ENCODE measurements around the gene AHI1.

AHI1 gene

DNA sequence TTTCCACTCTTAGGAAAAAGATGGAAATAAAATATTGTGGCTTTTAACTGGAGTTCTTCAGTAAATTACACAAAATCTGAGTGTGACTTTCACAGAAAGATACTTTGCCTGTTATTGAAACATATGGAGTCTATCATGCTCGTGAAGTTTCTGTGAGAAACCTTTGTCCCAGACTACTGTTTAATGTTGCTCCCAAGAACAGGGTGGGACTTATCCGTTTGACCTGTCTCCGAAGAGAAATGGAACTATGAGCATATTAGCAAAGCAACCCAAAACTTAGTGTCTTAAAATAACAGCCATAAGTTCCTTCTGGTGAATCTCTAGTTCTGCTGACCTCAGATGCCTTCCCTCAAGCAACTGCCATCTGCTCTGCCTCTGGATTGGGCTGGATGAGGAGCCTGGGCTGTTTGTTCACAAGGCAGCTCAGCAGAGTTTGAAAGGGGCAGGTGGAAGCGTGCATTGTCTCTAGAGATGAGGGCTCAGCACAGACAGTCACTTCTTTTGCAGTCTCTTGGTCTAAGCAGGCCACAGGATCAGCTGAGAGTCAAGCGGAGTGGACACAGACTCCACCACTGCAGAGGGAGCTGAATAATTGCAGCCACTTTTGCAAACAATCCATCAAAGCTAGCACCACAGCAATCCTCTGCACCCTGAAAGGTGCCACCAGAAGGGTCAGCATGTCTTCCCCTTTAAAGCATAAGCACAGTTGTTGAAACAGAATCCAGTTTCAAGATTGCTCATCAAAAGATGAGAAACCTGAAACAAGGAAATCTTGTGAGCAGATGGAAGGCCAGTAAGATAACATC is 263.7 kb downstream of the AHI1 start:
- no peak overlapping the region for H3K4me3 ChIP-seq (ENCODE audit: control insufficient read depth, low read depth, low read length)
- TF ChIP-seq, protein P1, sequence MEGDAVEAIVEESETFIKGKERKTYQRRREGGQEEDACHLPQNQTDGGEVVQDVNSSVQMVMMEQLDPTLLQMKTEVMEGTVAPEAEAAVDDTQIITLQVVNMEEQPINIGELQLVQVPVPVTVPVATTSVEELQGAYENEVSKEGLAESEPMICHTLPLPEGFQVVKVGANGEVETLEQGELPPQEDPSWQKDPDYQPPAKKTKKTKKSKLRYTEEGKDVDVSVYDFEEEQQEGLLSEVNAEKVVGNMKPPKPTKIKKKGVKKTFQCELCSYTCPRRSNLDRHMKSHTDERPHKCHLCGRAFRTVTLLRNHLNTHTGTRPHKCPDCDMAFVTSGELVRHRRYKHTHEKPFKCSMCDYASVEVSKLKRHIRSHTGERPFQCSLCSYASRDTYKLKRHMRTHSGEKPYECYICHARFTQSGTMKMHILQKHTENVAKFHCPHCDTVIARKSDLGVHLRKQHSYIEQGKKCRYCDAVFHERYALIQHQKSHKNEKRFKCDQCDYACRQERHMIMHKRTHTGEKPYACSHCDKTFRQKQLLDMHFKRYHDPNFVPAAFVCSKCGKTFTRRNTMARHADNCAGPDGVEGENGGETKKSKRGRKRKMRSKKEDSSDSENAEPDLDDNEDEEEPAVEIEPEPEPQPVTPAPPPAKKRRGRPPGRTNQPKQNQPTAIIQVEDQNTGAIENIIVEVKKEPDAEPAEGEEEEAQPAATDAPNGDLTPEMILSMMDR (IDR thresholded peaks at IDR 0.05; ENCODE audit: control insufficient read depth, insufficient read depth, low read depth, low read length, missing control alignments), result no peak
- no peak for DNase-seq (ENCODE audit: low read depth)
